ENCODE measurements around the gene RMC1. TPM values are rescaled to one million over a fixed set of nuclear protein-coding genes. Genes with fewer than 3 reads are reported as not detected.

Gene RMC1
- 18.6 and 18.8 TPM in 2 replicates for total RNA-seq (2014; rRNA removed; shearing (Covaris generic))

DNA sequence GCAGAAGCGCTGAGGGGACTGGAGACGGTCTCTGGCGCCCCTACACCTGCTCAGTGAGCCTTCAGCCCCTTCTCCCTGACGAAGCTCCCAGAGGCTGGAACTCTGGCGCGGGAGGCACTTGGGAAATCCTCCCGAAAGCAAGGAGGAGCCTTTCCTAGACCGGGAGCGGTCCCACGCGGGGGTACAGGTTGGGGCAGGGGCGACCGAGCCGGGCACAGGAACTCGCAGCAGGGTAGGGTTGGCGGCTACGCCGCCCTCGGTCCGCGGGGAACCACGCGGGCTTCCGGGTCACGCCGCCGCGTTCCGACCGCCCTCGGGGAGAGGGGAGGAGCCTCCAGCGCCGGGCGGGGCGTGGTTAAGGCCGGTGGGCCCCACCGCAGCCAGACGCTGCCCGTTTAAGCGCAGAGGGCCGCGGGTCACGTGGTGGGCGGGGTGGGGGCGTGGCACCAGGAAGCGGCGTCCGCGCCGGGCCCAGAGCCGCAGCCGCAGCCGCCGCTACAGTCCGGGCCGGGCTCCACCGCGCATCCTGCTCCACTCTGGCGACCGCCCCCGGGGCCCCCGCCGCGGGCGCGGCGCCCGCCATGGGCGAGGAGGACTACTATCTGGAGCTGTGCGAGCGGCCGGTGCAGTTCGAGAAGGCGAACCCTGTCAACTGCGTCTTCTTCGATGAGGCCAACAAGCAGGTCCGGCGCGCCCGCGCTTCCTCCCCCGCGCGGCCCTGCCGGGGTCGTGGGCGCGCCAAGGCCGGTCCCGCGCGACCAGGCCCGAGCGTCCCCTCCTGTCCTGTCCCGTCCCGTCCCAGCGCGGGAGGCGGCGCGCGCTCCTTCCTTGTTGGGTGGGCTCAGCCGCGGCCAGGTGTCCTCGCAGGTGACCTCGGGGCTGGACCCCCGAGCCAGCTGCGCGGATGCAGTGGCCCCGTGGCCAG is at the start of gene RMC1:
Gene RMC1 (plus strand): TSS at position 474 of the 925 bp plus-strand sequence. CDS start 108 bp downstream, at position 582.
- Histone ChIP-seq H3K27me3 (no peaks in the 10 kb centered on the region), H3K36me3 (no peaks in the 10 kb centered on the region), H3K27ac (peak within 1 kb of the TSS; percentile 56), H3K4me1 (no peaks in the 10 kb centered on the region), H3K4me3 (peak within 1 kb of the TSS; percentile 82), H3K9me3 (replicated peaks) (no peaks in the 10 kb centered on the region)
- peak; percentile 80 to 83 for DNase-seq

DNA sequence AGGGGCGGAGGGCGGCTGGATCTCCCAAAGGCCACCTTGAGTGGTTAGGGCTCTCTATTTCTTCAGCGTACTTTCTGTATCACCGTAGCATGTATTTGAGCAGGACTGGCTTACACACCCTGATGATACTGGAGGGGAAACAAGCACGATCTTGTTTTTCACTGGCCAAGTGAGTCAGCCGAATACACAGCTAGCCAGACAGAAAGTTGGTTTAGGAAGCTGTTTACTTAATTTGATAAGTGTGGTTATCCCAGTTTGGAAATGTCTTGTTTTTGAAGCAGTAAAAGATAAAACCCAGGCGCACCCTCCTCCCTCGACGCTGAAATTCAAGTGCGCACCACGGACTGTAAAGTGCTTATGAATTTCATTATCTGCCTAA is 49.6 kb upstream of the RMC1 start:
- Histone ChIP-seq H3K27ac (peak overlapping the region; percentile 71), H3K4me3 (peak overlapping the region; percentile 86), H3K36me3 (no peaks in the 10 kb centered on the region), H3K27me3 (no peaks in the 10 kb centered on the region), H3K9me3 (replicated peaks) (no peaks in the 10 kb centered on the region), H3K4me1 (no peaks in the 10 kb centered on the region)
- no peak for DNase-seq

DNA sequence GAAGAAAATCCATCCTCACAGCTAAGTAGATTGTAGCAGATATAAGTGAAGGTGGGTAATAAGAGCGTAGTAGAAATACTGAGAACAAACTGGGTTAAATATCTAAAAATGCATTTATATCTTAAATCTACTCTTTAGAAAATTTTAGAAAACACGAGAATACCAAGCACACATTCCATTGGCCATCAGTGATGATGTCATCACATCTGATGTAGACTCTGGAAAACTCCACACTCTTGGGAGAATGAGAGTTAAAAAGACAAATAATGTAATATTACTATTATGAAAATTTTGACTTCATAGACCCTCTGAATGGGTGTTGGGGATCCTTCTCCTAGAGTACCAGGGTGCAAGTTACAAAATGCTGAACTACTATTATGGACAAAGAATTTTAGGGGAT is 46.5 kb upstream of the RMC1 start:
- Histone ChIP-seq H3K4me1 (no peaks in the 10 kb centered on the region), H3K36me3 (no peaks in the 10 kb centered on the region), H3K27ac (no peak overlapping the region), H3K9me3 (replicated peaks) (no peaks in the 10 kb centered on the region), H3K27me3 (no peaks in the 10 kb centered on the region), H3K4me3 (no peak overlapping the region)
- no peak for DNase-seq

DNA sequence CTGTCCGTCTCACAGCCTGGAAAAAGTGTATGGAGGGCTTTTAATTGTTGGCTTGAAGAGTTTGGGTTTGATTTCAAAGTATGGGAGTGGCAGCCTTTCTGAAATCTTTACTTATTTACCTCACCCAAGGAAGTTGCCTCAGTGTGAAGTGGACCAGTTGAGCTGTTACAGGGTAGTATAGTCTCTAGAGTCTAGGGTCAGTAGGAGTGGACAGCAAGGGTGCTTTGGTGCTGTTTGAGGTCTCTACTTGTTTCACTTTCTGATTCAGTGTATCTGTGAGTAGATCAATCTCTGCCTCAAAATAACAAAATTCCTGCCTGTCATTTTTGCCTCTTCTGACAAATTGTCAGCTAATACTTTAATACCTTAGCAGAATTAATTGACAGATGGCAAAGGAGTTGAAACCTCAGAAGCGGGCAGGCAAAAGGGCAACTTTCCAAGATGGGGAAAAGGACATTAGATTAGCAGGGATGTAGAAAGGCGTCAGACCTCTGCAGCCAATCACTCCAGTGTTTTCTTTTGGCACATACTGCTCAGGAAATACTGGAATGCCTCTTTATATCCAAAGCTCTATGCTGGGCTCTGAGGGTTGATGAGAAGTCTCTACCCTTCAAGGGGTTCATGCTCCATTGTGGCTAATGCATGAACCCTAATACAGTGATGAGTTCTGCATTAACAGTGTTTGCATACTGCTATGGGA is 44.3 kb upstream of the RMC1 start:
- no peak overlapping the region for H3K4me3 ChIP-seq
- H3K4me1 ChIP-seq = no peaks in the 10 kb centered on the region
- H3K36me3 ChIP-seq = no peaks in the 10 kb centered on the region
- no peak overlapping the region for H3K27ac ChIP-seq
- no peaks in the 10 kb centered on the region for H3K27me3 ChIP-seq
- no peaks in the 10 kb centered on the region for H3K9me3 ChIP-seq (replicated peaks)
- DNase-seq = no peak

DNA sequence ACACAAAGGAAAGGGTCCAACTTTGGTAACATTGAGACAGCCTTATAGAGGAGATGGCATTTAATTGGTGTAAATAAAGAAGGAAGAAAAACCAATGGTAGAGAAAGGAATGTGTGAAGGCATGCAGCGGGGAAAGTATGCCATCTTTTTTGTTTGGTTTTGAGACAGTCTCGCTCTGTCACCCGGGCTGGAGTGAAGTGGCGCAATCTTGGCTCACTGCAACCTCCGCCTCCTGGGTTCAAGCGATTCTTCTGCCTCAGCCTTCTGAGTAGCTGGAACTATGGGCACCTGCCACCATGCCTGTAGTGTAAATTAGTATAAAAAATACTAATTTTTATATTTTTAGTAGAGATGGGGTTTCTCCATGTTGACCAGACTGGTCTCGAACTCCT is 43.8 kb upstream of the RMC1 start:
- DNase-seq = no peak
- Histone ChIP-seq H3K36me3 (0 out of 2 replicates have a peak, but pooled peaks cover 3% of the 10 kb centered on the region), H3K27ac (no peak overlapping the region), H3K27me3 (no peaks in the 10 kb centered on the region), H3K4me3 (no peak overlapping the region), H3K4me1 (no peaks in the 10 kb centered on the region), H3K9me3 (replicated peaks) (no peaks in the 10 kb centered on the region)

DNA sequence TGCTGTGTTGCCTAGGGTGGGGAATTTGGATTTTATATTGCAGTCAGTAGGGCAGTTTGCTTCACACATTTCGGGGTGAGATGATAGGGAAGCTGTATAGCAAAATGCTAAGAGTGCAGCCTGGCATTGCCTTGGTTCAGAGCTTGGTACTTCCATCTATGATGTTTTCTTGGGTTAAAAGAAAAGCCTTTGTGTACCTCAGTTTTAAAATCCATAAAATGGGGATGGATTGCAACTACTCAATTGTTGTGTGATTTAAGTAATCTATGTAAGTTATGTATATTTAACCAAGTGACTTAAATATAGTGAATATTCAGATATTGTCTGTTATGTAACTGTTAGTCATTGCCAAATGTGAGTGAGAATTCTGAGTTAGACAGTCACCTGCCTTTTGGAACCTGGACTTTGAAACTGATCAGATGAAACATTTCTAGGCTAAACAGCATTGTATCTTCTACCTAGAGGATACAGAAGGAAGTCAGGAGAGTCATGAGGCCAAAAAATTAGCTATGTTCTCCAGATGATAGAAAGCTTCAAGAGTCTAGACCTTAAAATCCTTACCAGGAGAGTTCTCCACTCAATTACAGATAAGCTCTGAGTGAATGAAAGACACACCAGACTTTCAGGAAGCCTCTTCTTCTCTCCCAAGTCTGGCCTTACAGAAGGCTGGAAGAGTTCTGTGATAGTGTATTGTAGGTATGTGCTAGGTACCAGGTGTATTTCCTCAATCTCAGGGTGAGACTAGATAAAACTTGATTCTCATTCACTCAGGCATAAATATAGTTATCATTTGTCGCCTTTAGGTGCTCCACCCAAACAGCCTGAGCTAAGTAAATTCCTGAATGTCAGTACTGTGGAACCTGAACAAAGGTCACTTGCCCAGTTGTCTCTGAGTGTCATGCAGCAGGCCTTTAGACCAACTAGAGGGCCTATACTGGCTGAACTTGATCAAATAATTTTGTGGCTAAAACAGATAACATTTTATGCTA is 42.7 kb upstream of the RMC1 start:
- no peak for DNase-seq
- H3K4me1 ChIP-seq = no peaks in the 10 kb centered on the region
- H3K36me3 ChIP-seq = 0 out of 2 replicates have a peak, but pooled peaks cover 3% of the 10 kb centered on the region
- H3K9me3 ChIP-seq (replicated peaks) = no peaks in the 10 kb centered on the region
- H3K27ac ChIP-seq = no peak overlapping the region
- no peaks in the 10 kb centered on the region for H3K27me3 ChIP-seq
- no peak overlapping the region for H3K4me3 ChIP-seq

DNA sequence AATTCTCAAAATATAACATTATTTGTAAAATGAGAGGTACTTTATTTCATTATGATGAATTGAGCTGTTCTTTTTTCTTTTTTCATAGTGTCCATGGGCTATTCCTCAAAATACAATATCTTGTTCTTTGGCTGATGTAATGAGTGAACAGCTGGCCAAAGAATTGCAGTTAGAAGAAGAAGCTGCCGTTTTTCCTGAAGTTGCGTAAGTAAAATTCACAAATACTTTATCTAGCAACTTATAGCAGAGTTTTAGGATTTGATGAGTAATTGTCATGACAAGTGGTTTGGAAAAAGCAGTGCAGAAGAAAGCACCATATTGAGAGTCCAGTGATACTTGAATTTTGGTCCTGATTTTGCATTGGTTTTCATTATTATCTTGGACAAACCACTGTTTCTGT is 40.4 kb upstream of the RMC1 start:
- Histone ChIP-seq H3K36me3 (0 out of 2 replicates have a peak, but pooled peaks cover 5% of the 10 kb centered on the region), H3K9me3 (replicated peaks) (no peaks in the 10 kb centered on the region)
- no peak for DNase-seq

DNA sequence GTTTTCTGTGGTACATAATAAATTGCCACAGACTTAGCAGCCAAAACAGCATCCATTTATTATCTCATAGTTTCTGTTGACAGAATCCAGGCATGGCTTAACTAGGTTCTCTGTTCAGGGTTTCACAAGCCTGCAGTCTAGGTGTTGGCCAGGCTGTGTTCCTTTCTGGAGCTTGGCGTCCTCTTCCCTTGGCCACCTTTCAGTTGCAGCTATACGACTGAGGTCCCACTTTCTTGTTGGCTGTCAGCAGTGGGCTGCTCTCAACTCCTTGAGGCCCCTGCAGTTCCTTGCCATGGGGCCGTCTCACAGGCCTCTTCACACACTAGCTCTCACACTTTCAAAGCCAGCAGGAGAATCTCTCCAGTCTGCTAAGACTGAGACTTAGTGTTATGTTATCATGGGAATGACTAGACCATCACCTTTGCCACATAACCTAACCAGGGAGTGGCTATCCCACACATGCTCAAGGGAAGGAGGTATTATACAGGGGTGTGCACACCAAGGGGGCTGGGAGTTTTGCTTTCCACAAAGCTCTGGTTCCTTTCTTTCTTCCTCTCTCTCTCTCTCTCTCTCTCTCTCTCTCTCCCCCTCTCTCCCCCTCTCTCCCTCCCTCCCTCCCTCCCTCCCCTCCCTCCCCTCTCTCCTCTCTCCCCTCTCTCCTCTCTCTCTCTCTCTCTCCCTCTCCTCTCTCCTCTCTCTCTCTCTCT is 34.4 kb upstream of the RMC1 start:
- DNase-seq = no peak
- no peaks in the 10 kb centered on the region for H3K9me3 ChIP-seq (replicated peaks)

More for the DNA sequence above, 40.4 kb upstream of the RMC1 start:
- Histone ChIP-seq H3K4me3 (no peak overlapping the region), H3K27me3 (no peaks in the 10 kb centered on the region), H3K4me1 (no peaks in the 10 kb centered on the region), H3K27ac (no peak overlapping the region)

DNA sequence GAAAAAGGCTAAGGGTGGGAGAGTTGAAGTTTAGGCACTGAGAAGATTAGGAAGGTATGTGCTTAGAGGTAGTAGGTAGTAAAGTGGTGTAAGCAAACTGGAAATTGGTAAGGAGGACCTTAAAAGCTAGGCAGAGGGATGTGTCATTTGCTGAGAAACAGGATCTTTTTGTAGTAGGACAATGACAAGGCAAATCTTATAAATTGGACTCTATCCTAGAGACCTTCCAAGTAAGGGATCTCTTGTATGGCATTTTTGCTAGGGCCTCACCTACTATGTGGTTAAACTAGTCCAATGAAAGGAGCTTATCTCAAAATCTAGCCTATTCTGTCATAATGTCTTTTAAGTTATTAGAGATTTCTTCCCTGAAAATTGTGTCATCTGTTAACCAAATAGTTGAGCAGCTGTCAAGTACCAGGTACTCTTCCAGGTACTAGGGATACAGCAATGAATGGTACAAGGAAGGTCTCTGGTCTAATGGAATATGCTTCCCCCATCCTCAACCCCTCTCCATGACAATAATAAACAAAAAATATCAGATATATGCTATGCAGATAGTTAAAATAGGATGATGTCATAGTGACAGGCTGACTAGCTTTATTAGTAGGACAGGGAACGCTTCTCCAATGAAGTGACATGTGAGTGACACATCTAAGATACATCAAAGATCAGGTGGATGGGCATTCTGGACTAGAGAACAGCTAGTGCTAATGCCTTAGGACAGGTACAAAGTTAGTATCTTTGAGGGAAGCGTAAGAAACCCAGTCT is 32.5 kb upstream of the RMC1 start:
- Histone ChIP-seq H3K36me3 (peaks cover 7% of the 10 kb centered on the region), H3K4me3 (no peak overlapping the region), H3K27me3 (no peaks in the 10 kb centered on the region), H3K4me1 (no peaks in the 10 kb centered on the region), H3K9me3 (replicated peaks) (no peaks in the 10 kb centered on the region), H3K27ac (no peak overlapping the region)
- no peak for DNase-seq

More for the DNA sequence above, 34.4 kb upstream of the RMC1 start:
- Histone ChIP-seq H3K4me3 (no peak overlapping the region), H3K4me1 (no peaks in the 10 kb centered on the region), H3K27ac (no peak overlapping the region), H3K36me3 (0 out of 2 replicates have a peak, but pooled peaks cover 5% of the 10 kb centered on the region), H3K27me3 (no peaks in the 10 kb centered on the region)

DNA sequence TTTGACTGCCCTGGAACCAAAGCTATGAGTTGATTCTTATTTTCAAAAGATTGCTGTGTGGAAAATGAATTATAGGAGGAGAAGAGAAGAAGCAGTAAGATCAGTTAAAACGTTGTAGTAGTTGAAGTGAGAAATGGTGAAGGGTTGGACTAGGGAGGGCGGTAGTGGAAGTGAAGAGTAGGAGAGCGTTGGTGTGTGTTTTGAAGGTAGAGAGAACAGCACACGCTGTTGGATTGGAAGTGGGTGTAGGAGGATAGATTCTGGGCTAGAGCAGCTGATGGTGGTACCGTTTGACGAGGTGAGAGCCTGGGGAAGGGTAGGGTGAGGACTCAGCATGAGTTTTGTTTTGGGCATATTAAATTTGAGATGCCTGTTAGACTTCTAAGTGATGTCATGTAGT is 31.8 kb upstream of the RMC1 start:
- Histone ChIP-seq H3K27me3 (no peaks in the 10 kb centered on the region), H3K4me3 (no peak overlapping the region), H3K27ac (no peak overlapping the region), H3K36me3 (peaks cover 7% of the 10 kb centered on the region), H3K9me3 (replicated peaks) (no peaks in the 10 kb centered on the region), H3K4me1 (no peaks in the 10 kb centered on the region)
- no peak for DNase-seq

DNA sequence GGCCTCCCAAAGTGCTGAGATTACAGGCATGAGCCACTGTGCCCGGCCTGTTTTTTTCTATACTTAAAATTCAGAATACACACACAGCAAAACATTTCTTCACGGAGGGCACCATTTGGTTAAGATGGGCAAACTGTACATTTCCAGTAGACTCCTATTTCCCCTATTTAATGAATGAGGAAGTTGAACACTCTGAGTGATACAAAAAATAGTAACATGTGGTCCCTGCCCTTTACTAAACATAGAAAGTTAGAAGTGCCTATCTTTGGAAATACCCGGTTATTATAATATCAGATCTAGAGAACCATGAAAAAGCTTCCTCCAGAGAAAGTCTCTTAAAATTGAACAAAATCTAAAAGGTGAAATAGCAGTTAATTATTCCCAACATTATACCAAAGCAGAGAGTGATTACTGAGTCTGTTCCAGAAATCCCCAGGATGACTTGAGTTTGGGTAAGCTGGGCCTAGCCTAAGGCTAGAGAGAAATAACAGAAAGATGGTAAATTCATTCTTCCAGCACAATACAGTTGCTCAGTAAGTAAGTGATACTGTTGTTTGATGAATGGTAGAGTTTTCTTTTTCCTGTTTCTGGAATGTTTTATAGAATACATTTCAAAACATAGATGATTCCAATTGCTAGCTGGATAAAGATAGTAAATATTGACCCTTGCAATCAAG is 23.3 kb upstream of the RMC1 start:
- no peak overlapping the region for H3K4me3 ChIP-seq
- H3K9me3 ChIP-seq (replicated peaks) = no peaks in the 10 kb centered on the region
- H3K36me3 ChIP-seq = peaks cover under 1% of the 10 kb centered on the region
- H3K4me1 ChIP-seq = peaks cover 2% of the 10 kb centered on the region; the same call in 1 of the 2 replicates
- DNase-seq = no peak
- H3K27ac ChIP-seq = no peak overlapping the region
- H3K27me3 ChIP-seq = no peaks in the 10 kb centered on the region

DNA sequence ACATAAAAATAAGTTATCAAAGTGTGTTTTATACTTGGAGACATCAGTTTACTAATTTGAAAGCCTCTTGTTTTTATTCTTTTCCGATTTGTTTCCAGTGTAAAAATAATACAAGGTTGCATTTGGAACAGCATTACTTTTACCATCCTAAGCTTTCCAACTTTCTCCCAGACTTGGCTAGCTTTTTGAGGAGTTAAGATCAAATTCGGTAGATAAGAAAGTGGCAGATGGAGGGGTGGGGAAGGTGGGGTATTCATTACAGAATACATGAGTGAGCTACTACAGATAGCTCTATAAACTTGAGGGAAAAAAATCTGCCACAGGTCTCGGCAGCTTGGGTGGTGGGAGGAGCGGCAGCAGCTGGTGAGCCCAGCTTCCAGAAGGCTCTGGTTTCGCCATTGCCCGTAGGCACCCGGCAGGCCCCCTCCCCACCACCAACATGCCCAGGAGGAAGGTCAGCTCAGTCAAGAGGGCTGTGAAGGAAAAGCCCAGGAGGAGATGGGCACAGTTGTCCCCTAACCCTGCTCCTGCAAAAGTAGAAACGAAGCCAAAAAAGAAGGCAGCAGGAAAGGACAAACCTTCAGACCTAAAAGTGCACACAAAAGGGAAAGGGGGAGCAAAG is 18.6 kb upstream of the RMC1 start:
- Histone ChIP-seq H3K27ac (no peak overlapping the region), H3K9me3 (replicated peaks) (no peaks in the 10 kb centered on the region), H3K36me3 (no peaks in the 10 kb centered on the region), H3K4me1 (peaks cover 2% of the 10 kb centered on the region; the same call in 1 of the 2 replicates), H3K27me3 (no peaks in the 10 kb centered on the region), H3K4me3 (no peak overlapping the region)
- peak; percentile 22 to 48 for DNase-seq
